Measurements from ENCODE around the gene CYP17A1. TPM values are rescaled to one million over a fixed set of nuclear protein-coding genes. Genes with fewer than 3 reads are reported as not detected.
"Not testable (repeated sequence)": the region's sequence is repeated elsewhere in the genome, so short reads cannot be mapped to it uniquely, and the experiment has no call there.

The CYP17A1 gene
- total RNA-seq, 1 donor from 2014 or later = 0.54 TPM

DNA sequence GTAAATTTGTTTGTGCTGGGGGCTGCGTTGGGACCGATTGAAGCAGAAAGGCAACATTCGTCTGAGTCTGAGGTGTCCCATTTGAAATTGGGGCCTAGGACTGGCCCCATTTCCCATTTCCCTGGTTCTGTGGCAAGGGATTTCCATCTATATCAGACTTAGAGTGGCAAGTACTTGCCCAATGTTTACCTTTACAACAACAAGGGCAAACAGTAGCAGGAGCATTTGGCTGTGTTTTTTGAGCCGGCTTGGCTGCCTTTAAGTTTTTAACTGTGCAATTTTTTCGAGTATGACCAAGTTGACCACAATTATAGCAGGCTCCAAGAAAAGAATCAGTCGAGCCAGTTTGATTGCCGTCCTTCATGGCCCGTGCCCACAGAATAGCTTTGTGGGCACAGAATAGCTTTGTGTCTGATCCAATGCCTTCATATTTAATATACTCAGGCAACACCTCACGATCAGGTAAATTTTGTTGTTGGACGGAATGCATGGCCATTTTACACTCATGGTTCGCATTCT, 4.7 kb upstream of the CYP17A1 start:
- Mint-ChIP-seq H3K27ac (no peak overlapping the region), H3K36me3 (peaks cover 17% of the 10 kb centered on the region), H3K4me1 (peaks cover 5% of the 10 kb centered on the region), H3K9me3 (peaks cover 39% of the 10 kb centered on the region), H3K4me3 (no peak overlapping the region), H3K27me3 (ENCODE audit: low read depth) (peaks cover 12% of the 10 kb centered on the region)
- DNase-seq (ENCODE audit: low spot score in 2 of 2, unreplicated experiment in 2 of 2) = no peak
- TF ChIP-seq, protein P1, sequence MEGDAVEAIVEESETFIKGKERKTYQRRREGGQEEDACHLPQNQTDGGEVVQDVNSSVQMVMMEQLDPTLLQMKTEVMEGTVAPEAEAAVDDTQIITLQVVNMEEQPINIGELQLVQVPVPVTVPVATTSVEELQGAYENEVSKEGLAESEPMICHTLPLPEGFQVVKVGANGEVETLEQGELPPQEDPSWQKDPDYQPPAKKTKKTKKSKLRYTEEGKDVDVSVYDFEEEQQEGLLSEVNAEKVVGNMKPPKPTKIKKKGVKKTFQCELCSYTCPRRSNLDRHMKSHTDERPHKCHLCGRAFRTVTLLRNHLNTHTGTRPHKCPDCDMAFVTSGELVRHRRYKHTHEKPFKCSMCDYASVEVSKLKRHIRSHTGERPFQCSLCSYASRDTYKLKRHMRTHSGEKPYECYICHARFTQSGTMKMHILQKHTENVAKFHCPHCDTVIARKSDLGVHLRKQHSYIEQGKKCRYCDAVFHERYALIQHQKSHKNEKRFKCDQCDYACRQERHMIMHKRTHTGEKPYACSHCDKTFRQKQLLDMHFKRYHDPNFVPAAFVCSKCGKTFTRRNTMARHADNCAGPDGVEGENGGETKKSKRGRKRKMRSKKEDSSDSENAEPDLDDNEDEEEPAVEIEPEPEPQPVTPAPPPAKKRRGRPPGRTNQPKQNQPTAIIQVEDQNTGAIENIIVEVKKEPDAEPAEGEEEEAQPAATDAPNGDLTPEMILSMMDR (IDR thresholded peaks at IDR 0.05; ENCODE audit: unreplicated experiment) = no peak

DNA sequence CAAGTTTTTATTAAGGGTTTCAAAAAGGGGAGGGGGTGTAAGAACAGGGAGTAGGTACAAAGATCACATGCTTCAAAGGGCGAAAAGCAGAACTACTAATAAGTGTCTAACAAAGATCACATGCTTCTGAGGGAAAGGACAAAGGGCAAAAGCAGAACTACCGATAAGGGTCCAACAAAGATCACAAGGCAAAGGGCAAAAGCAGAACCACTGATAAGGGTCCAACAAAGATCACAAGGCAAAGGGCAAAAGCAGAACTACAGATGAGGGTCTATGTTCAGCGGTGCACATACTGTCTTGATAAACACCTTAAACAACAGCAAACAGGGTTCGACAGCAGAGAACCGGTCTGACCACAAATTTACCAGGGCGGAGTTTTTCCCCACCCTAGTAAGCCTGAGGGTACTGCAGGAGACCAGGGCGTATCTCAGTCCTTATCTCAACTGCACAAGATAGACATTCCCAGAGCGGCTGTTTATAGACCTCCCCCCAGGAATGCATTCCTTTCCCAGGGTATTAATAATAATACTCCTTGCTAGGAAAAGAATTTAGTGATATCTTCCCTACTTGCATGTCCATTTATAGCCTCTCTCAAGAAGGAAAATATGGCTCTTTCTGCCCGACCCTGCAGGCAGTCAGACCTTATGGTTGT, 1.2 kb upstream of the CYP17A1 start:
- H3K4me3 Mint-ChIP-seq; H3K27ac Mint-ChIP-seq; H3K4me1 Mint-ChIP-seq; DNase-seq (ENCODE audit: low spot score in 2 of 2, unreplicated experiment in 2 of 2): not testable (repeated sequence)
- Mint-ChIP-seq H3K36me3 (peaks cover 12% of the 10 kb centered on the region), H3K9me3 (peaks cover 22% of the 10 kb centered on the region), H3K27me3 (ENCODE audit: low read depth) (peaks cover 12% of the 10 kb centered on the region)

- peaks cover 22% of the 10 kb centered on the region for H3K9me3 Mint-ChIP-seq
- peak; percentile 62 to 81 for DNase-seq (ENCODE audit: low spot score in 2 of 2, unreplicated experiment in 2 of 2)
- TF ChIP-seq, protein P1 (IDR thresholded peaks at IDR 0.05; ENCODE audit: unreplicated experiment) = peak; percentile 67
- no peak overlapping the region for H3K27ac Mint-ChIP-seq
- H3K27me3 Mint-ChIP-seq (ENCODE audit: low read depth) = peaks cover 5% of the 10 kb centered on the region
- peaks cover 12% of the 10 kb centered on the region for H3K36me3 Mint-ChIP-seq
- no peak overlapping the region for H3K4me3 Mint-ChIP-seq
- peaks cover 5% of the 10 kb centered on the region for H3K4me1 Mint-ChIP-seq
Observed at GRCh38 chr10:102835007-102835482, 2.2 kb downstream of the CYP17A1 start.

DNA sequence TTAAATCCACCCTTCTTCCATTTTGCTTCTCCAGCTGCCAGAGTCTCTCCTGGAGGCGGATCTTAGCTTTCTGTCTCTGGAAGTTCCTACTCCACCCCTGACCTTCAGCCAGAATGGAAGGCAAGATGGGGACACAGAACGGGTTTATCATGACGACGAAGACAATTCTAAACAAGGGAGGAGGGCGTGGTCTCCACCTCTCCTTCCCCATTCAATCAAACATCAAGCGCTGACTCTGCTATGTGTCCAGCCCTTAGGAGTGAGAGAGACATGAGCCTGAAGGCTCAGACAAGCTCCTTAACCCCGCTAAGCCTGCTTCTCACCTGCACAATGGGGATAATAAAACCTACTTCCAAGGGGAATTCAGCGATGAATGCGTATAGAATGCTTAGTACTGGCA, 3.1 kb downstream of the CYP17A1 start:
- H3K9me3 Mint-ChIP-seq = peaks cover 17% of the 10 kb centered on the region
- H3K36me3 Mint-ChIP-seq = peaks cover 12% of the 10 kb centered on the region
- H3K4me3 Mint-ChIP-seq = no peak overlapping the region
- H3K27ac Mint-ChIP-seq = no peak overlapping the region
- TF ChIP-seq, protein P1 (IDR thresholded peaks at IDR 0.05; ENCODE audit: unreplicated experiment) = no peak
- H3K4me1 Mint-ChIP-seq = peaks cover 5% of the 10 kb centered on the region
- no peaks in the 10 kb centered on the region for H3K27me3 Mint-ChIP-seq (ENCODE audit: low read depth)
- no peak for DNase-seq (ENCODE audit: low spot score in 2 of 2, unreplicated experiment in 2 of 2)

DNA sequence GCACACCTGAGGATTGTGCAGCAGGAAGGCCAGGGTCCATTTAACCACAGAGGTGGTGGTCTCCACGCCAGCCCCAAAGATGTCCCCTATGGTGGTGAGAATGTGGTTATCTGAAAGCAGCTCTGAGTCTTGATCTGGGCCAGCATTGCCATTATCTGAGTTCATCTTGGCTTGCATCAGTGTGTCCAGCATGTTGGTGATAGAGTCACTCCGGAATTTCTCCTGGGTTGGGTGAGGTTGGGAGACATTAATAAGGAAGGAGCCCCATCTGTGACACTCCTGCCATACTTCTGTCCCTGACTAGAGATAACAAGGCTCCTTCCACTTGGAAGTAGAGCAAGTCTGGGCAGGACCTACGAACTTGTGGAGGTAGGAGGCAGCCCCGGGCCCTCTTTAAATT, 4.2 kb downstream of the CYP17A1 start:
- no peak for DNase-seq (ENCODE audit: low spot score in 2 of 2, unreplicated experiment in 2 of 2)
- Mint-ChIP-seq H3K27ac (no peak overlapping the region), H3K4me3 (no peak overlapping the region), H3K9me3 (peaks cover 7% of the 10 kb centered on the region), H3K36me3 (peaks cover 6% of the 10 kb centered on the region), H3K27me3 (ENCODE audit: low read depth) (no peaks in the 10 kb centered on the region), H3K4me1 (peaks cover 5% of the 10 kb centered on the region)
- TF ChIP-seq, protein P1 (IDR thresholded peaks at IDR 0.05; ENCODE audit: unreplicated experiment) = no peak

- no peak for DNase-seq (ENCODE audit: low spot score in 2 of 2, unreplicated experiment in 2 of 2)
- Mint-ChIP-seq H3K27ac (no peak overlapping the region), H3K4me1 (peaks cover 2% of the 10 kb centered on the region), H3K27me3 (ENCODE audit: low read depth) (no peaks in the 10 kb centered on the region), H3K36me3 (no peaks in the 10 kb centered on the region), H3K9me3 (no peaks in the 10 kb centered on the region), H3K4me3 (no peak overlapping the region)
- TF ChIP-seq, protein P1 (IDR thresholded peaks at IDR 0.05; ENCODE audit: unreplicated experiment) = no peak
Observed at GRCh38 chr10:102832248-102832647, 5.0 kb downstream of the CYP17A1 start.

Data from mesothelial cell of epicardium (in vitro differentiated cells).